ENCODE data around the gene USH2A.

USH2A gene

GRCh38 chr1:215590779-215591491, 832.3 kb downstream of the USH2A start:
- Histone ChIP-seq H3K4me3 (ENCODE audit: low read length) (no peak overlapping the region), H3K27ac (ENCODE audit: low read depth, low read length) (no peak overlapping the region), H3K27me3 (ENCODE audit: control insufficient read depth, insufficient read depth, low read length) (no peaks in the 10 kb centered on the region), H3K9ac (ENCODE audit: low read length) (no peak overlapping the region), H3K4me1 (ENCODE audit: control insufficient read depth, insufficient read depth, low read length) (peaks cover 3% of the 10 kb centered on the region), H3K36me3 (ENCODE audit: control insufficient read depth, insufficient read depth, low read length) (no peaks in the 10 kb centered on the region)

GRCh38 chr1:215589650-215590435, 833.4 kb downstream of the USH2A start:
- H3K36me3 ChIP-seq (ENCODE audit: control insufficient read depth, insufficient read depth, low read length): no peaks in the 10 kb centered on the region
- peaks cover 3% of the 10 kb centered on the region for H3K4me1 ChIP-seq (ENCODE audit: control insufficient read depth, insufficient read depth, low read length)
- no peak overlapping the region for H3K27ac ChIP-seq (ENCODE audit: low read depth, low read length)

GRCh38 chr1:215584389-215584788, 838.9 kb downstream of the USH2A start:
- Histone ChIP-seq H3K27me3 (ENCODE audit: control insufficient read depth, insufficient read depth, low read length) (no peaks in the 10 kb centered on the region), H3K4me3 (ENCODE audit: low read length) (no peak overlapping the region), H3K27ac (ENCODE audit: low read depth, low read length) (no peak overlapping the region), H3K36me3 (ENCODE audit: control insufficient read depth, insufficient read depth, low read length) (no peaks in the 10 kb centered on the region), H3K9ac (ENCODE audit: low read length) (no peak overlapping the region), H3K4me1 (ENCODE audit: control insufficient read depth, insufficient read depth, low read length) (no peaks in the 10 kb centered on the region)

More at GRCh38 chr1:215589650-215590435, 833.4 kb downstream of the USH2A start:
- H3K4me3 ChIP-seq (ENCODE audit: low read length): no peak overlapping the region
- no peaks in the 10 kb centered on the region for H3K27me3 ChIP-seq (ENCODE audit: control insufficient read depth, insufficient read depth, low read length)
- no peak overlapping the region for H3K9ac ChIP-seq (ENCODE audit: low read length)

GRCh38 chr1:215583185-215583749, 840.0 kb downstream of the USH2A start:
- H3K27ac ChIP-seq (ENCODE audit: low read depth, low read length): no peak overlapping the region

DNA sequence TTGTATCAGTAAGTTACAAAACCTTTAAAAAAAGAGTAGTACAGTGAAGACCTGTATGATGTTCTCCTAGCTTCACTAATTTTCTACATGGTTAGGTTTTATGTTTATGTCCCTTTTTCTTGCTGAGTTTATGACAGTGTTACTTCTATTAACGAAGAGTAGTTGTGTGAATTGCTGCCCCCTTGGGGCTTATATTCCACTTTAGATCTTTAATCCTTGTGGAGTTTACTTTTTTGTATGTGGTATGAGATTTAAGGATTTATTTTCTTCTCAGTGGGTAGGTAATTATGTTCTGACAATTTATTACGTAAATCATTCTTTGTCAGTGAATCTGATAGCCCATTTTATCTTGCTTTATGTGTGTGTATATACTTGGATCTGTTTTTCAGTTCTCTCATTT, 841.4 kb downstream of the USH2A start:
- Histone ChIP-seq H3K4me3 (ENCODE audit: low read length) (no peak overlapping the region), H3K9ac (ENCODE audit: low read length) (no peak overlapping the region), H3K4me1 (ENCODE audit: control insufficient read depth, insufficient read depth, low read length) (no peaks in the 10 kb centered on the region), H3K36me3 (ENCODE audit: control insufficient read depth, insufficient read depth, low read length) (no peaks in the 10 kb centered on the region), H3K27ac (ENCODE audit: low read depth, low read length) (no peak overlapping the region), H3K27me3 (ENCODE audit: control insufficient read depth, insufficient read depth, low read length) (no peaks in the 10 kb centered on the region)

More at GRCh38 chr1:215583185-215583749, 840.0 kb downstream of the USH2A start:
- no peaks in the 10 kb centered on the region for H3K36me3 ChIP-seq (ENCODE audit: control insufficient read depth, insufficient read depth, low read length)
- H3K27me3 ChIP-seq (ENCODE audit: control insufficient read depth, insufficient read depth, low read length): no peaks in the 10 kb centered on the region
- H3K9ac ChIP-seq (ENCODE audit: low read length): no peak overlapping the region
- H3K4me3 ChIP-seq (ENCODE audit: low read length): no peak overlapping the region
- H3K4me1 ChIP-seq (ENCODE audit: control insufficient read depth, insufficient read depth, low read length): no peaks in the 10 kb centered on the region

Data from rectal smooth muscle tissue (tissue), 1 donor.